GM23338 (cell line): Measurements from ENCODE around the gene ING2.

Experiments
- CTCF ChIP-seq, 2 experiments: fragments of 200-600 bp in 1 of 2; sonication (generic) in 1 of 2; conservative IDR thresholded peaks; 2 replicates each; pipeline versions ENCODE4 v1.5.1 to v1.6.1; 2016 to 2017; ENCODE audit warnings: antibody characterized with exemption in 2 of 2, low read depth in 2 of 2, mild to moderate bottlenecking in 2 of 2, moderate library complexity in 1 of 2
- ETS1 ChIP-seq: IDR thresholded peaks from 2 replicates; pipeline ENCODE4 v1.6.1; 2016; ENCODE audit warnings: antibody characterized with exemption
- EZH2 ChIP-seq: fragments of 200-600 bp; sonication (generic); IDR thresholded peaks from one replicate; pipeline ENCODE4 v1.8.0; 2017; ENCODE audit warnings: antibody characterized with exemption, mild to moderate bottlenecking, low read depth; ENCODE audit not compliant: unreplicated experiment
- EZH2phosphoT487 ChIP-seq: fragments of 200-600 bp; sonication (generic); IDR thresholded peaks from one replicate; pipeline ENCODE4 v1.8.1; 2018; ENCODE audit warnings: antibody characterized with exemption; ENCODE audit not compliant: unreplicated experiment
- JUNB ChIP-seq: IDR thresholded peaks from one replicate; pipeline ENCODE4 v1.6.1; 2016; ENCODE audit warnings: antibody characterized with exemption; ENCODE audit not compliant: unreplicated experiment
- POLR2AphosphoS5 ChIP-seq: IDR thresholded peaks from 2 replicates; pipeline ENCODE4 v1.6.1; 2016; ENCODE audit warnings: antibody characterized with exemption, low read depth
- REST ChIP-seq: IDR thresholded peaks from one replicate; pipeline ENCODE4 v1.6.1; 2018; ENCODE audit warnings: antibody characterized with exemption; ENCODE audit not compliant: unreplicated experiment

- TF ChIP-seq EZH2: no peak
- no peak for TF ChIP-seq JUNB
- no peak for TF ChIP-seq POLR2AphosphoS5
- no peak for TF ChIP-seq CTCF (conservative IDR thresholded peaks at IDR 0.05; ENCODE audit: low read depth in 2 of 2)
- TF ChIP-seq EZH2phosphoT487: no peak
- no peak for TF ChIP-seq ETS1
- no peak for TF ChIP-seq REST
Observed at GRCh38 chr4:183470821-183471220, 34.0 kb upstream of the ING2 start.
